GM23338 (cell line): Measurements from ENCODE around the gene KDM1A. TPM values are rescaled to one million over a fixed set of nuclear protein-coding genes. Genes with fewer than 3 reads are reported as not detected.

Source experiments
- ATAC-seq: fragments of 200-7000 bp; cut with Tn5 transposase; 3 replicates; pipeline ENCODE4 v1.9.1; 2020
- DNase-seq: peaks from one replicate; pipeline ENCODE4 v3.0.0-alpha.2; 2015; ENCODE audit warnings: low spot score
- H2AFZ ChIP-seq: fragments of 200-600 bp; sonication (generic); 2 replicates; pipeline ENCODE4 v1.8.0; 2016; ENCODE audit warnings: antibody characterized with exemption, mild to moderate bottlenecking, moderate library complexity
- H3F3A ChIP-seq: fragments of 200-600 bp; sonication (generic); replicated peaks from 2 replicates; pipeline ENCODE4 v1.8.0; 2017; ENCODE audit warnings: antibody characterized with exemption, mixed run types, low read depth
- H3K27ac ChIP-seq: fragments of 200-600 bp; sonication (generic); 2 replicates; pipeline ENCODE4 v1.6.1; 2016; ENCODE audit warnings: low read depth
- H3K27me3 ChIP-seq: fragments of 200-600 bp; sonication (generic); 2 replicates; pipeline ENCODE4 v1.8.0; 2016; ENCODE audit warnings: mild to moderate bottlenecking, mixed run types, moderate library complexity; ENCODE audit not compliant: insufficient read depth
- H3K36me3 ChIP-seq: fragments of 200-600 bp; sonication (generic); 2 replicates; pipeline ENCODE4 v1.8.0; 2016; ENCODE audit warnings: mild to moderate bottlenecking; ENCODE audit not compliant: insufficient read depth
- H3K4me1 ChIP-seq: fragments of 200-600 bp; sonication (generic); 2 replicates; pipeline ENCODE4 v1.8.0; 2016; ENCODE audit warnings: mild to moderate bottlenecking, moderate library complexity; ENCODE audit not compliant: insufficient read depth
- H3K4me2 ChIP-seq: fragments of 200-600 bp; sonication (generic); 2 replicates; pipeline ENCODE4 v1.7.1; 2017; ENCODE audit warnings: mixed run types
- H3K4me3 ChIP-seq: fragments of 200-600 bp; sonication (generic); 2 replicates; pipeline ENCODE4 v1.6.1; 2016; ENCODE audit warnings: mixed run types
- H3K79me2 ChIP-seq: fragments of 200-600 bp; sonication (generic); replicated peaks from 2 replicates; pipeline ENCODE4 v1.8.0; 2017; ENCODE audit warnings: mild to moderate bottlenecking; ENCODE audit not compliant: insufficient read depth
- H3K9me2 ChIP-seq: fragments of 200-600 bp; sonication (generic); 2 replicates; pipeline ENCODE4 v1.8.0; 2017; ENCODE audit not compliant: insufficient read depth
- H4K20me1 ChIP-seq: fragments of 200-600 bp; sonication (generic); replicated peaks from 2 replicates; pipeline ENCODE4 v1.8.0; 2017; ENCODE audit warnings: mild to moderate bottlenecking; ENCODE audit not compliant: insufficient read depth
- H3K27ac Mint-ChIP-seq: 2 replicates; pipeline ENCODE4 v1.8.0; 2020; ENCODE audit warnings: inconsistent platforms, mild to moderate bottlenecking, moderate library complexity, mixed read lengths
- H3K27me3 Mint-ChIP-seq: 3 replicates; pipeline ENCODE4 v1.8.0; 2022; ENCODE audit warnings: low read depth, mild to moderate bottlenecking, moderate library complexity, mixed read lengths, inconsistent platforms; ENCODE audit not compliant: insufficient read depth, poor library complexity
- H3K36me3 Mint-ChIP-seq: 3 replicates; pipeline ENCODE4 v1.8.0; 2021; ENCODE audit warnings: low read depth, mild to moderate bottlenecking, inconsistent platforms, moderate library complexity, mixed read lengths
- H3K4me1 Mint-ChIP-seq: 3 replicates; pipeline ENCODE4 v1.8.0; 2020; ENCODE audit warnings: mild to moderate bottlenecking, inconsistent platforms, mixed read lengths
- H3K4me3 Mint-ChIP-seq: 3 replicates; pipeline ENCODE4 v1.8.0; 2021; ENCODE audit warnings: moderate library complexity, mild to moderate bottlenecking, inconsistent platforms, mixed read lengths
- H3K9me3 Mint-ChIP-seq: 3 replicates; pipeline ENCODE4 v1.8.0; 2020; ENCODE audit warnings: moderate library complexity, mild to moderate bottlenecking, inconsistent platforms, mixed read lengths
- CREB1 ChIP-seq: fragments of 250-450 bp; sonication (Bioruptor Pico); IDR thresholded peaks from 2 replicates; pipeline ENCODE4 v1.5.0; 2020; ENCODE audit warnings: low read depth, mild to moderate bottlenecking, moderate library complexity
- EZH2 ChIP-seq: fragments of 200-600 bp; sonication (generic); IDR thresholded peaks from one replicate; pipeline ENCODE4 v1.8.0; 2017; ENCODE audit warnings: antibody characterized with exemption, mild to moderate bottlenecking, low read depth; ENCODE audit not compliant: unreplicated experiment
- EZH2phosphoT487 ChIP-seq: fragments of 200-600 bp; sonication (generic); IDR thresholded peaks from one replicate; pipeline ENCODE4 v1.8.1; 2018; ENCODE audit warnings: antibody characterized with exemption; ENCODE audit not compliant: unreplicated experiment
- JUNB ChIP-seq: IDR thresholded peaks from one replicate; pipeline ENCODE4 v1.6.1; 2016; ENCODE audit warnings: antibody characterized with exemption; ENCODE audit not compliant: unreplicated experiment
- POLR2AphosphoS5 ChIP-seq: IDR thresholded peaks from 2 replicates; pipeline ENCODE4 v1.6.1; 2016; ENCODE audit warnings: antibody characterized with exemption, low read depth
- STAT1 ChIP-seq: IDR thresholded peaks from one replicate; pipeline ENCODE4 v1.6.1; 2016; ENCODE audit warnings: antibody characterized with exemption; ENCODE audit not compliant: unreplicated experiment
- ZNF114 ChIP-seq: fragments of 250-450 bp; sonication (Bioruptor Pico); IDR thresholded peaks from 2 replicates; pipeline ENCODE4 v1.5.0; 2020; ENCODE audit warnings: mild to moderate bottlenecking, moderate library complexity
- ZNF331 ChIP-seq: fragments of 250-450 bp; sonication (Bioruptor Pico); IDR thresholded peaks from 2 replicates; pipeline ENCODE4 v1.5.0; 2020; ENCODE audit warnings: low read depth, mild to moderate bottlenecking, moderate library complexity
- polyA plus RNA-seq: library from polyadenylated mRNA; unstranded; fragments of >200 nt; fragmentation: Nextera tagmentation; extraction: Ambion mirVana; gene quantifications from 2 replicates; pipeline ENCODE4 v1.2.1, GENCODE V29; 2016
- total RNA-seq: library from RNA; depleted of rRNA; stranded (reverse); fragments of >200 nt; shearing (Covaris generic); gene quantifications from 2 replicates; pipeline ENCODE4 v1.2.3, GENCODE V29; 2014
- TF ChIP-seq, protein P1 (sequence below), 2 experiments: fragments of 200-600 bp in 1 of 2; sonication (generic) in 1 of 2; conservative IDR thresholded peaks; 2 replicates each; pipeline versions ENCODE4 v1.5.1 to v1.6.1; 2016 to 2017; ENCODE audit warnings: antibody characterized with exemption in 2 of 2, low read depth in 2 of 2, mild to moderate bottlenecking in 2 of 2, moderate library complexity in 1 of 2
- TF ChIP-seq, protein P2 (sequence below): fragments of 250-450 bp; sonication (Bioruptor Pico); IDR thresholded peaks from 2 replicates; pipeline ENCODE4 v1.5.0; 2020; ENCODE audit warnings: mild to moderate bottlenecking, moderate library complexity
- TF ChIP-seq, protein P3 (sequence below): IDR thresholded peaks from 2 replicates; pipeline ENCODE4 v1.6.1; 2016; ENCODE audit warnings: antibody characterized with exemption

The KDM1A gene
- total and polyA plus RNA-seq, 2 experiments from 2014 or later: 86.4 to 252 TPM

DNA sequence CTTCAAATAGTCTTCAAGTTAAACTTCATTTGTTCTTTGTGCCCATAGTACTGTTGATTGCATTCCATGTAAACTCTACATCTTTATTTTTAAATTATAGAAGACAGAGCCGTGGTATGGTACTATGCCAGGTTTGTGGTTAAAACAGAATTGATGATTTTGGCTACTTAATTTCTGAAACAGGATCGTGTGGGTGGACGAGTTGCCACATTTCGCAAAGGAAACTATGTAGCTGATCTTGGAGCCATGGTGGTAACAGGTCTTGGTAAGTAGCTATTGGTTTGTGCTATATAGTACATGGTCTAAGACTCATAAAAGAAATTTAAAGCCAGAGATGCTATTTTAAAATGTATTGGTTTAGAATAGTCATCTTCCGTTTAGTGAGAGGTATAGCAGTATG, 38.0 kb downstream of the KDM1A start (continued):
- TF ChIP-seq, protein P1, sequence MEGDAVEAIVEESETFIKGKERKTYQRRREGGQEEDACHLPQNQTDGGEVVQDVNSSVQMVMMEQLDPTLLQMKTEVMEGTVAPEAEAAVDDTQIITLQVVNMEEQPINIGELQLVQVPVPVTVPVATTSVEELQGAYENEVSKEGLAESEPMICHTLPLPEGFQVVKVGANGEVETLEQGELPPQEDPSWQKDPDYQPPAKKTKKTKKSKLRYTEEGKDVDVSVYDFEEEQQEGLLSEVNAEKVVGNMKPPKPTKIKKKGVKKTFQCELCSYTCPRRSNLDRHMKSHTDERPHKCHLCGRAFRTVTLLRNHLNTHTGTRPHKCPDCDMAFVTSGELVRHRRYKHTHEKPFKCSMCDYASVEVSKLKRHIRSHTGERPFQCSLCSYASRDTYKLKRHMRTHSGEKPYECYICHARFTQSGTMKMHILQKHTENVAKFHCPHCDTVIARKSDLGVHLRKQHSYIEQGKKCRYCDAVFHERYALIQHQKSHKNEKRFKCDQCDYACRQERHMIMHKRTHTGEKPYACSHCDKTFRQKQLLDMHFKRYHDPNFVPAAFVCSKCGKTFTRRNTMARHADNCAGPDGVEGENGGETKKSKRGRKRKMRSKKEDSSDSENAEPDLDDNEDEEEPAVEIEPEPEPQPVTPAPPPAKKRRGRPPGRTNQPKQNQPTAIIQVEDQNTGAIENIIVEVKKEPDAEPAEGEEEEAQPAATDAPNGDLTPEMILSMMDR (conservative IDR thresholded peaks at IDR 0.05; ENCODE audit: low read depth in 2 of 2): no peak
- TF ChIP-seq JUNB: no peak

GRCh38 chr1:23062271-23062670, 43.0 kb downstream of the KDM1A start:
- peaks cover 85% of the 10 kb centered on the region for H3K36me3 Mint-ChIP-seq
- Histone ChIP-seq H3F3A (no peaks in the 10 kb centered on the region), H3K4me1 (no peaks in the 10 kb centered on the region), H3K9me2 (no peaks in the 10 kb centered on the region), H3K36me3 (peaks cover 41% of the 10 kb centered on the region), H3K79me2 (peaks cover 45% of the 10 kb centered on the region), H3K27ac (no peak overlapping the region), H3K4me2 (no peak overlapping the region), H2AFZ (no peak overlapping the region), H4K20me1 (peaks cover 36% of the 10 kb centered on the region; the same call in 1 of the 2 replicates), H3K27me3 (no peaks in the 10 kb centered on the region), H3K4me3 (no peak overlapping the region)
- no peak overlapping the region for H3K4me3 Mint-ChIP-seq
- ATAC-seq (no peak), DNase-seq (no peak)
- H3K27me3 Mint-ChIP-seq: peaks cover 2% of the 10 kb centered on the region
- no peaks in the 10 kb centered on the region for H3K9me3 Mint-ChIP-seq
- H3K27ac Mint-ChIP-seq: no peak overlapping the region
- H3K4me1 Mint-ChIP-seq: no peaks in the 10 kb centered on the region
- TF ChIP-seq ZNF114 (CRISPR knock-in tag) (no peak), JUNB (no peak), ZNF331 (CRISPR knock-in tag) (no peak), EZH2 (no peak), STAT1 (no peak), EZH2phosphoT487 (no peak), CREB1 (CRISPR knock-in tag) (no peak), POLR2AphosphoS5 (no peak)
- TF ChIP-seq, protein P2, sequence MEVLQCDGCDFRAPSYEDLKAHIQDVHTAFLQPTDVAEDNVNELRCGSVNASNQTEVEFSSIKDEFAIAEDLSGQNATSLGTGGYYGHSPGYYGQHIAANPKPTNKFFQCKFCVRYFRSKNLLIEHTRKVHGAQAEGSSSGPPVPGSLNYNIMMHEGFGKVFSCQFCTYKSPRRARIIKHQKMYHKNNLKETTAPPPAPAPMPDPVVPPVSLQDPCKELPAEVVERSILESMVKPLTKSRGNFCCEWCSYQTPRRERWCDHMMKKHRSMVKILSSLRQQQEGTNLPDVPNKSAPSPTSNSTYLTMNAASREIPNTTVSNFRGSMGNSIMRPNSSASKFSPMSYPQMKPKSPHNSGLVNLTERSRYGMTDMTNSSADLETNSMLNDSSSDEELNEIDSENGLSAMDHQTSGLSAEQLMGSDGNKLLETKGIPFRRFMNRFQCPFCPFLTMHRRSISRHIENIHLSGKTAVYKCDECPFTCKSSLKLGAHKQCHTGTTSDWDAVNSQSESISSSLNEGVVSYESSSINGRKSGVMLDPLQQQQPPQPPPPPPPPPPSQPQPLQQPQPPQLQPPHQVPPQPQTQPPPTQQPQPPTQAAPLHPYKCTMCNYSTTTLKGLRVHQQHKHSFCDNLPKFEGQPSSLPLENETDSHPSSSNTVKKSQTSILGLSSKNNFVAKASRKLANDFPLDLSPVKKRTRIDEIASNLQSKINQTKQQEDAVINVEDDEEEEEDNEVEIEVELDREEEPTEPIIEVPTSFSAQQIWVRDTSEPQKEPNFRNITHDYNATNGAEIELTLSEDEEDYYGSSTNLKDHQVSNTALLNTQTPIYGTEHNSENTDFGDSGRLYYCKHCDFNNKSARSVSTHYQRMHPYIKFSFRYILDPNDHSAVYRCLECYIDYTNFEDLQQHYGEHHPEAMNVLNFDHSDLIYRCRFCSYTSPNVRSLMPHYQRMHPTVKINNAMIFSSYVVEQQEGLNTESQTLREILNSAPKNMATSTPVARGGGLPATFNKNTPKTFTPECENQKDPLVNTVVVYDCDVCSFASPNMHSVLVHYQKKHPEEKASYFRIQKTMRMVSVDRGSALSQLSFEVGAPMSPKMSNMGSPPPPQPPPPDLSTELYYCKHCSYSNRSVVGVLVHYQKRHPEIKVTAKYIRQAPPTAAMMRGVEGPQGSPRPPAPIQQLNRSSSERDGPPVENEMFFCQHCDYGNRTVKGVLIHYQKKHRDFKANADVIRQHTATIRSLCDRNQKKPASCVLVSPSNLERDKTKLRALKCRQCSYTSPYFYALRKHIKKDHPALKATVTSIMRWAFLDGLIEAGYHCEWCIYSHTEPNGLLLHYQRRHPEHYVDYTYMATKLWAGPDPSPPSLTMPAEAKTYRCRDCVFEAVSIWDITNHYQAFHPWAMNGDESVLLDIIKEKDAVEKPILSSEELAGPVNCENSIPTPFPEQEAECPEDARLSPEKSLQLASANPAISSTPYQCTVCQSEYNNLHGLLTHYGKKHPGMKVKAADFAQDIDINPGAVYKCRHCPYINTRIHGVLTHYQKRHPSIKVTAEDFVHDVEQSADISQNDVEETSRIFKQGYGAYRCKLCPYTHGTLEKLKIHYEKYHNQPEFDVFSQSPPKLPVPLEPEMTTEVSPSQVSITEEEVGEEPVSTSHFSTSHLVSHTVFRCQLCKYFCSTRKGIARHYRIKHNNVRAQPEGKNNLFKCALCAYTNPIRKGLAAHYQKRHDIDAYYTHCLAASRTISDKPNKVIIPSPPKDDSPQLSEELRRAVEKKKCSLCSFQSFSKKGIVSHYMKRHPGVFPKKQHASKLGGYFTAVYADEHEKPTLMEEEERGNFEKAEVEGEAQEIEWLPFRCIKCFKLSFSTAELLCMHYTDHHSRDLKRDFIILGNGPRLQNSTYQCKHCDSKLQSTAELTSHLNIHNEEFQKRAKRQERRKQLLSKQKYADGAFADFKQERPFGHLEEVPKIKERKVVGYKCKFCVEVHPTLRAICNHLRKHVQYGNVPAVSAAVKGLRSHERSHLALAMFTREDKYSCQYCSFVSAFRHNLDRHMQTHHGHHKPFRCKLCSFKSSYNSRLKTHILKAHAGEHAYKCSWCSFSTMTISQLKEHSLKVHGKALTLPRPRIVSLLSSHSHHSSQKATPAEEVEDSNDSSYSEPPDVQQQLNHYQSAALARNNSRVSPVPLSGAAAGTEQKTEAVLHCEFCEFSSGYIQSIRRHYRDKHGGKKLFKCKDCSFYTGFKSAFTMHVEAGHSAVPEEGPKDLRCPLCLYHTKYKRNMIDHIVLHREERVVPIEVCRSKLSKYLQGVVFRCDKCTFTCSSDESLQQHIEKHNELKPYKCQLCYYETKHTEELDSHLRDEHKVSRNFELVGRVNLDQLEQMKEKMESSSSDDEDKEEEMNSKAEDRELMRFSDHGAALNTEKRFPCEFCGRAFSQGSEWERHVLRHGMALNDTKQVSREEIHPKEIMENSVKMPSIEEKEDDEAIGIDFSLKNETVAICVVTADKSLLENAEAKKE (CRISPR knock-in tag): no peak
- TF ChIP-seq, protein P1 (conservative IDR thresholded peaks at IDR 0.05; ENCODE audit: low read depth in 2 of 2): no peak
- TF ChIP-seq, protein P3, sequence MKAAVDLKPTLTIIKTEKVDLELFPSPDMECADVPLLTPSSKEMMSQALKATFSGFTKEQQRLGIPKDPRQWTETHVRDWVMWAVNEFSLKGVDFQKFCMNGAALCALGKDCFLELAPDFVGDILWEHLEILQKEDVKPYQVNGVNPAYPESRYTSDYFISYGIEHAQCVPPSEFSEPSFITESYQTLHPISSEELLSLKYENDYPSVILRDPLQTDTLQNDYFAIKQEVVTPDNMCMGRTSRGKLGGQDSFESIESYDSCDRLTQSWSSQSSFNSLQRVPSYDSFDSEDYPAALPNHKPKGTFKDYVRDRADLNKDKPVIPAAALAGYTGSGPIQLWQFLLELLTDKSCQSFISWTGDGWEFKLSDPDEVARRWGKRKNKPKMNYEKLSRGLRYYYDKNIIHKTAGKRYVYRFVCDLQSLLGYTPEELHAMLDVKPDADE: no peak
